GM18861 (cell line): ENCODE measurements around the gene NSMCE1.
"Not testable (repeated sequence)": the region's sequence is repeated elsewhere in the genome, so short reads cannot be mapped to it uniquely, and the experiment has no call there.

Experiments used
- ATAC-seq: cut with Tn5 transposase; IDR thresholded peaks from one replicate; pipeline ENCODE4 v1.9.1; 2021; ENCODE audit not compliant: unreplicated experiment

Gene NSMCE1

GRCh38 chr16:27220120-27220519 lies 48.5 kb downstream of the NSMCE1 start:
- ATAC-seq = no peak

DNA sequence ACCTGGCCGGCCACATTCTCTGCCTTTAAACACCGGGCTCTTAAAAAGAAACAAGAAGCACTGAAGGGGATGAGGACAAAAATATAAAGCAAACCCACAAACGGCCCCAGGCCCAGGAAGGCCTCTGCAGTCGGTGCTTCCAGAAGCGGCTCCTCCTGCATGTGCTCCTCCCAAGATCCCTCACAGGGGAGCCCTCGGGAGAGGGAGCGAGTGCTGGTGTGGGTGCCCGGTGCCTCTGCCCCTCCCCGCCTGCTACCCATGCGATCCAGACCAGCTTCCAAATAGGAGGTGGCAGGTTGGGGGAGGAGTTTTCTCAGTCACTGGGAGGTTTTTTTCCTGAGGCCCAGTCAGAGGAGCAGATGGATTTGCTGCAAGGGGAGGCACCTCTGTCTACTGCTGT lies 49.4 kb downstream of the NSMCE1 start:
- ATAC-seq = no peak

GRCh38 chr16:27218756-27219155 lies 49.8 kb downstream of the NSMCE1 start:
- no peak for ATAC-seq

DNA sequence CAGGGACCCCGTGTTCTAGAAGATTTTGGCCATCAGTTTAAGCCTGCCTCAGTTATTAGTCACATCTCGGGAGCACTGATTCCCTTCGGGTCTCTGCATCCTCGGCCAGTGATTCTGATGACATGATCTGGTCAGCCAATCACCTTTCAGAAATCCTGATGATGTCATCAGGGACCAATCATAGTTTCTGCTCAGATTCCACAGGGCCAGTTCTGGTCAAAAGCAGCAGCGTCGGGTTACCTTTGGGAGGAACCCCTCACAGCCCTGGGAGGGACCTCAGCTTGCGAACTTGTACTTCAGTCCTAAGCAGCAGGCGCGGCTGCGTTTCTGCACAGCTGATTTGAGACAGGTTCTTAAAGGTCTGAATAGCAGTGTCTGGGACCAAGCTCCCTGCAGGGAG lies 51.3 kb downstream of the NSMCE1 start:
- no peak for ATAC-seq

DNA sequence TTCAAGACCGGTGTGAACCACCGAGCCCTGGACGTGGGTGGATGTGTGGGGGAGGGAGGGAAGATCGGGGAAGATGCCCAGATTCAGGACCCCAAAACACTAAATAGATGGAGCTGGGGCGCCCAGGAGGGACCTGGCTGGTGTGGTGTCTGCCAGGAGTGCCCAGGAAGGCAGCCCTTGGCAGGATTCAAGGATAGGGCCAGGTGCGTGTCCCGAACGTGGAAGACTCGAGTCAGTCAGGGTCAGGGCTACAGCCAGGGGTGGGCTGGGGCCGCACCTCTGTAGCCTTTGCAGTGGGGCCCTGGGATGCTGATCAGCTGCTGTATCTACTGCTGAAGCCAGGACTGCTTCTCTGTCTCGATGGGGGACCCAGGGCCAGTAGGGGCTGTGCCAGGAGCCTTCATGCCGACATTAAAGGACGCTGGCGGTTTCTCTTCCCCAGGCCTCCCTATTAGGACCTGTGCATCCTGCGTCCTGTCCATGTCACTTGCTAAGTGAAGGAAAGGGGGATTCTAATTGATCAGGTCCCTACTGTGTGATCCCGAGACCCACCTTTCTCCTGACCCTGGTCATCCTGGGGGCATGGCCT lies 52.2 kb downstream of the NSMCE1 start:
- no peak for ATAC-seq

DNA sequence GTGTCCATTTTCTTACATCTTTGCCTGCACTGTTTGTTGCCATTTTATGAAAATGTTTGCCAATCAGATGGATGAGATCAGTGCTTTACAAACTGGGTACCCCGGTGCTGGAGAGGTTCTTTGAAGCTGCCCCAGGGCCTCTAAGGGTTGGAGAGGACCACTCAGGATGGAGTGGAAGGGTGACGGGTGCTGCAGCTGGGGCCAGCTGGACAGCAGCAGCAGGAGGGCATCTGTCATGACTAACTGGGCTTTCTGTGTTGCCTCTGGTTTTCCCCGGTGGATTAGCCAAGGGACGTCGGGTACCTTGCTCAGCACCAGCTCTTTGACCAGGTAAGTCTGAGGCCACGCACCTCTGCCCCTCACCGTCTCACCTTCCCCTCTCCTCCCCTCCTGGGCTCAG lies 52.9 kb downstream of the NSMCE1 start:
- ATAC-seq = no peak

- no peak for ATAC-seq
Observed at GRCh38 chr16:27214084-27214961, 54.2 kb downstream of the NSMCE1 start.

- ATAC-seq = no peak
Observed at GRCh38 chr16:27211026-27211425, 57.5 kb downstream of the NSMCE1 start.

DNA sequence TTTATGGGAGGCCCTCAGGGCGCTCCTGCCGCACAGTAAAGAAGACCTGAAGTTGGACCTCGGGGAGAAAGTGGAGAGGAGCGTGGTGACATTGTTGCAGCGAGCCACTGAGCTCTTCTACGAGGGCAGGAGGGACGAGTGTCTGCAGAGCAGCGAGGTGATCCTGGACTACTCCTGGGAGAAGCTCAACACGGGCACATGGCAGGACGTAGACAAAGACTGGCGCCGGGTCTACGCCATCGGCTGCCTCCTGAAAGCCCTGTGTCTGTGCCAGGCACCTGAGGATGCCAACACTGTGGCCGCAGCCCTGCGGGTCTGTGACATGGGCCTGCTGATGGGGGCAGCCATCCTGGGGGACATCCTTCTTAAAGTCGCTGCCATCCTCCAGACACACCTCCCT lies 58.4 kb downstream of the NSMCE1 start:
- ATAC-seq = no peak

- no peak for ATAC-seq
Observed at GRCh38 chr16:27209591-27209990, 59.0 kb downstream of the NSMCE1 start.

- ATAC-seq = no peak
Observed at GRCh38 chr16:27208796-27209195, 59.8 kb downstream of the NSMCE1 start.

DNA sequence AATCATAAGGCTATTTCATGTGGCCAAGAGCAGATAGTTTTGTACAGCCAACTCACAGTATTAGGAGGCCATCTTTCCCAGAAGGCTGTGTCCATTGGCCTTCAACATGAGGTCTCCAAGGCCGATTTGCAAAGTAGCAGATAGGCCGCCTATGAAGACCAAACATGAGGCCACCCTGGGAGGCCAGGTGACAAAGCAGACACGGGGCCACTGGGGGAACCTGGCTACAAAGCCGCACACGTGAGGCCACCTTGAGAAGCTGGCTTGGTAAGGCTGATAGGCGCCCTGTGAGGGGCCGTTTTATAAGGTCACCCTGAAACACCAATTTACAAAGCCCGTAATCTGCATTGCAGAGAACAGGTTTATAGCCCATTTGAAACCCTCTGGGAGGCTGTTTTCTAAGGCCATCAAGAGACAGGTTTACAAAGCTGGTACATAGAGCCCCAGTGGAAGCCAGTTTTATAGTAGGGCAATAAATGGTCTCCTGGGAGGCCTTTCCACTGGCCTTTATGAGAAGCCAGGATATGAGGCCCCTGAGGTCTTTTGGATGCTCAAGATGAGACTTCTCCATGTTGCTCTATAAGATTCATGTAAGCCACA lies 60.4 kb downstream of the NSMCE1 start:
- no peak for ATAC-seq

DNA sequence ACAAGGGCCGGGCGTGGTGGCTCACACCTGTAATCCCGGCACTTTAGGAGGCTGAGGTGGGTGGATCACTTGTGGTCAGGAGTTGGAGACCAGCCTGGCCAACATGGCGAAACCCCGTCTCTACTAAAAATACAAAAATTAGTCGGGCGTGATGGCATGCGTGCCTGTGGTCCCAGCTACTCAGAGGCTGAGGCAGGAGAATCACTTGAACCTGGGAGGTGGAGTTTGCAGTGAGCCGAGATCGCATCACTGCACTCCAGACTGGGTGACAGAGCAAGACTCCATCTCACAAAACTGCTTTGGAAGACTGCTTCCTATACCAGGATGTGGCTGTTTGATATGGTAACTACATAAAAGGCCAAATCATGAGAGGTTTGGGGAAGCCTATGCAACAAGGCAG lies 61.5 kb downstream of the NSMCE1 start:
- ATAC-seq = not testable (repeated sequence)

GRCh38 chr16:27205423-27206065 lies 63.0 kb downstream of the NSMCE1 start:
- no peak for ATAC-seq

DNA sequence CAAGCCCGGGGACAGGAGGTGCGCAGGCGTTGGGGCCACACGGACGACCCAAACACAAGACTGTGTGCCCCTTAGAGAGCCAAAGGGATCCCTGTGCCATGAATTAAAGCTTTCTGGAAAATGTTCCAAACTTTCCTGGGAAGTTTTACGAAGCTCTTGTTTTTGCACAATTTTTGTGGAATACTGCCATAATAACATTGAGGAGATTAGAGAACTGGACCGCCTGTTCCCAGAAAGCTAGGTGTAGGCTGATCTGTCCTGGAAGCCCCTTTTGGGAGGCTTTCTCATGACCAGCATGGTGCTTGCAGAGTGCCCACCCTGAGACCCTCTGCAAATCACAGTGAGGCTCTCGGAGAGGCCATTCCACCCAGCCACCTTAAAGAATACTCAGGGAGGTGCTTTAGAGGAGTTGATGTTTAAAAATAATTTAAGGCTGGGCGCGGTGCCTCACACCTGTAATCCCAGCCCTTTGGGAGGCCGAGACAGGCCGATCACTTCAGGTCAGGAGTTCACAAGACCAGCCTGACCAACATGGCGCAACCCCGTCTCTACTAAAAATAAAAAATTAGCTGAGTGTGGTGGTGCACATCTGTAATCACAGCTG lies 64.2 kb downstream of the NSMCE1 start:
- ATAC-seq = no peak

DNA sequence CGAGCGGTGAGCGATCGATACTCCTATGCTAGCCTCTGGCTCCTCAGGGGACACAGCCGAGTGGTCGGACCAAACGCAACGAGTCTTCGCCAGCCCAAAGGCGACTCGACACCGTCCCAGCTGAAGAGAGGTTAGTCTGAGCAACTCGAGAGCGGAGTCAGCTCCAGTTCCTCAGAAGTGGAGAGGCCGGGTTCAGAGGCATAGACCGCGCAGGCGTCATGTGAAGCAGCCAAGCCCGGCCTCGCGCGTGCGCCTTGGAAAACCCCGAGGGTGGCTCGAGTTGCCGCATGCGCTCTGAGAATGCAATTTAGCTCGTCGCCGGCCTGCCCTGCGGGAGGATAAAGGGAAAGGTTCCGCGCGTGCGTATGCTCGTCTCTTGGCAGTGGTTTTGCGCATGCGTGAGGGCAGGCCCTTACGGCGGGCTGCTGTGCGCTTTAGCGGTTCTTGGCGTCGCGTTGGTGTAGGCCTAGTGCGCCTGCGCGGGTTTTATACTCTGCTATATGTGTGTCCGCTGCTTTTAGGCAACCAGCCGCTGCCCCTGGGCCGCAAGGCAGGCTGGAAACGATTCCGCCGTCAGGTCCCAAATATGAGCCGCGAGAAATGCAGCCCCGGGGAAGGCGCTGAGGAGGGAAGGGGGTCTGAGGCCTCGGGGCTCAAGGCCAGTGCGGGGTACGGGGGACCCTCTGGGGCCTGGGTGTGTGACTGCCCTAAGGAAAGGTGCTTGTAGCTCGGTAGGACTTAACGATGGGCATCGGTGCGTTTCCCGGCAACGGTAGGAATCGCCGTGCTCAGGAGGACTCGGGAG lies 64.9 kb downstream of the NSMCE1 start, which contains the start of gene KDM8:
TSS of gene KDM8 (plus strand) at position 20 of the 805 bp plus-strand sequence. CDS start 6,598 bp downstream, outside the sequence.
- ATAC-seq = peak; percentile 84

DNA sequence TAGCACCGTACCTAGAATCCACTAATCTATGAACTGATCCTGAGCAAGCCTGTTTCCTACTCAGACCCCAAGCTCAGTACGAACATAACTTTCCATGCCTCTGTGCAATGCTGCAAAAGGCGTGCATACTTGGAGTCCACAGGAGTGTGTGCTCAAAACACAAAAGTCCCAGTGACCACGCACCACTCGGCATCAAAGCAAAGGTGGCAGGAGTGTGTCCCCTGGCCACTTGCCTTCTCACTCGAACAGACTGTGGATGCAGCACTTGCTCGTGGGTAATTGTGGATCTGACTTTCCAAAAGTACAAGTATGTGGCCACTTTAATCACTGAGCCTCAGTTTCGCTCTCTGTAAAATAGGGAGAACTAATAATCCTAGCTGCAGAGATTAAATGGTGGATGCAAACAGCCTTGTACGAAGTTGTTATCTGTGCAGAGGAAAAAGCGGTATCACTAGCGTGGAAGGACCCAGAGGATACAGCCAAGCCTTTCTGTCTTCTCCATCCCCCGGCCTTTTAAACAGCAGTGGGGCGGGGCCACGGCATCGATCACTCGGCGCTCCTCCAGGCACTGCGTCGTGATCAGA lies 65.6 kb downstream of the NSMCE1 start:
- peak; percentile 37 for ATAC-seq

GRCh38 chr16:27200914-27201313 lies 67.7 kb downstream of the NSMCE1 start:
- ATAC-seq = not testable (repeated sequence)

DNA sequence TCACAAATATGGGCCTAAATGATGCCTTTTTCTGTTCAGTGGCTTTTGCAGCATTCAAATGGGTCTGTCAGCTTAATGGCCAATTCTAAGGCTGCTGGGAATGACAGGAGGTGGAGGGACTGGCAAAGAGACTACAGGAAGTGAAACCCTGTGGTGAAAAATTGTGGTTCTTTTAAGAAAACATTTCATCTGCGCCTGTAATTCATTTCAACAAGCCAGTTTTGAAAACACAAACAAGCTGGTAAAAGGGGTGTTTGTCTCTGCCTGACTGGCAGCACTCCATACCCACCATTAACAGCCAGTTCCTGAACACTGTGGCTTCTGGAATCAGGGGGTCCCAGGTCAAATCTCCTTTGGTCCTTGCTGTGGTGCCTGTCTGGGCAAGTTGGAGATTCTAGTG lies 68.8 kb downstream of the NSMCE1 start:
- peak; percentile 30 for ATAC-seq

DNA sequence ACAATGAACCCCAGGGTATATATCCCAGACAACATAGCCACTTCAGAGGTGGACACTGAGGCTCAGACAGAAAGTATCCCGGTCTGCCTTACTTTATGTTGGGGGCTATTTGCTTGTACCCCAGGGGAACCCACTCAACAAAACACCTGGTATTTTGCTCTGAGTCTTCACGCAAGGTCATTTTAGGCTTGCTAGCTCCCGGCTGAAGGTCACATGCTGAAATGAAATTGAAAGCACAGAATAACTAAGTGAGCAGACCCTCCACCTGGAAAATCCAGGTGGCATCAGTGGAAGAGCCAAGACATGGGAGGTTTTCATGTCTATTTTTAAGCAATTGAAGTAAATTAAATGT lies 69.4 kb downstream of the NSMCE1 start:
- ATAC-seq = no peak
